Activated CD8-positive, alpha-beta memory T cell treated with anti-CD3 and anti-CD28 coated beads for 36 hours (primary cell): Measurements from ENCODE around the gene UBE2Q1. TPM values are rescaled to one million over a fixed set of nuclear protein-coding genes. Genes with fewer than 3 reads are reported as not detected.

Experiments
- CTCF ChIA-PET: fragments of 350-600 bp; sonication (Branson Sonifier 250); formaldehyde crosslinking; loops from one replicate; lab custom pipeline; 2021; ENCODE audit warnings: antibody characterized with exemption; lab: Charles Lee
- POLR2A ChIA-PET: fragments of 350-600 bp; sonication (Branson Sonifier 250); formaldehyde crosslinking; loops from one replicate; lab custom pipeline; 2021; ENCODE audit warnings: antibody characterized with exemption; lab: Charles Lee
- total RNA-seq, 2 experiments: library from RNA; stranded (reverse); gene quantifications; one replicate each; pipeline ENCODE4 v1.2.3, GENCODE V29; 2021

UBE2Q1 gene
- total RNA-seq, result 10 to 100 TPM; 84.7 to 89.7 TPM

GRCh38 chr1:154557939-154558719 lies at the start of gene UBE2Q1:
Gene UBE2Q1, minus strand, starts transcription at chr1:154558662. Its CDS starts 109 bp downstream, at chr1:154558553.
- ChIA-PET CTCF (interaction anchor here (1.2 kb wide), 1 partner anchor 79 kb away, joined by 4 read pairs; no protein-coding TSS in a partner anchor), POLR2A (interaction anchor here (0.5 to 0.6 kb wide), 2 partner anchors 152 to 354 kb away, joined by 3 read pairs; no protein-coding TSS in a partner anchor)

GRCh38 chr1:154607609-154608396 lies 49.3 kb upstream of the UBE2Q1 start, which contains the start of gene ADAR:
Gene ADAR, minus strand, starts transcription at chr1:154608186. Its CDS starts 180 bp downstream, at chr1:154608006.
- ChIA-PET CTCF (interaction anchor here (0.6 to 1.2 kb wide), 3 partner anchors 18 to 410 kb away, joined by 3 read pairs; no protein-coding TSS in a partner anchor), POLR2A (interaction anchor here (0.6 to 2.5 kb wide), 5 partner anchors 12 to 936 kb away, joined by 3 to 12 read pairs (median 7); no protein-coding TSS in a partner anchor)

- POLR2A ChIA-PET, result interaction anchor here (2.5 kb wide), 1 partner anchor 20 kb away, joined by 12 read pairs; no protein-coding TSS in a partner anchor
- CTCF ChIA-PET, result interaction anchor here (1.0 kb wide), 1 partner anchor 130 kb away, joined by 3 read pairs; no protein-coding TSS in a partner anchor
Measured at GRCh38 chr1:154607106-154607608, 48.7 kb upstream of the UBE2Q1 start.

GRCh38 chr1:154605534-154605933 lies 47.1 kb upstream of the UBE2Q1 start:
- POLR2A ChIA-PET, result interaction anchor here (2.5 kb wide), 1 partner anchor 22 kb away, joined by 12 read pairs; no protein-coding TSS in a partner anchor
- CTCF ChIA-PET, result interaction anchor here (0.9 to 1.5 kb wide), 4 partner anchors 18 to 339 kb away, joined by 3 to 5 read pairs (median 4); no protein-coding TSS in a partner anchor

- CTCF ChIA-PET, result no interaction called here
- POLR2A ChIA-PET, result no interaction called here
Measured at GRCh38 chr1:154603317-154603716, 44.9 kb upstream of the UBE2Q1 start.

- ChIA-PET POLR2A (no interaction called here), CTCF (interaction anchor here (0.6 to 1.1 kb wide), 2 partner anchors 10 to 315 kb away, joined by 3 read pairs; no protein-coding TSS in a partner anchor)
Measured at GRCh38 chr1:154599658-154600057, 41.2 kb upstream of the UBE2Q1 start.

GRCh38 chr1:154598871-154599635 lies 40.6 kb upstream of the UBE2Q1 start:
- ChIA-PET CTCF (interaction anchor here (0.6 to 1.1 kb wide), 2 partner anchors 9 to 316 kb away, joined by 3 read pairs; no protein-coding TSS in a partner anchor), POLR2A (no interaction called here)

GRCh38 chr1:154595621-154596020 lies 37.2 kb upstream of the UBE2Q1 start:
- ChIA-PET POLR2A (interaction anchor here (1.0 kb wide), 1 partner anchor 13 kb away, joined by 12 read pairs; the partner anchor contains the start of gene ADAR), CTCF (no interaction called here)

GRCh38 chr1:154594811-154595210 lies 36.3 kb upstream of the UBE2Q1 start:
- ChIA-PET CTCF (interaction anchor here (0.6 to 0.7 kb wide), 2 partner anchors 42 to 75 kb away, joined by 3 read pairs; no protein-coding TSS in a partner anchor), POLR2A (no interaction called here)

GRCh38 chr1:154593390-154593789 lies 34.9 kb upstream of the UBE2Q1 start:
- ChIA-PET POLR2A (no interaction called here), CTCF (interaction anchor here (0.7 kb wide), 1 partner anchor 289 kb away, joined by 3 read pairs; no protein-coding TSS in a partner anchor)

GRCh38 chr1:154591206-154591605 lies 32.7 kb upstream of the UBE2Q1 start:
- CTCF ChIA-PET, result no interaction called here
- POLR2A ChIA-PET, result no interaction called here

- POLR2A ChIA-PET, result no interaction called here
Measured at GRCh38 chr1:154590756-154591155, 32.3 kb upstream of the UBE2Q1 start.

GRCh38 chr1:154589780-154590179 lies 31.3 kb upstream of the UBE2Q1 start:
- CTCF ChIA-PET, result interaction anchor here (0.6 to 1.5 kb wide), 3 partner anchors 9 to 30 kb away, joined by 3 to 4 read pairs (median 3); no protein-coding TSS in a partner anchor
- POLR2A ChIA-PET, result no interaction called here

More at GRCh38 chr1:154590756-154591155, 32.3 kb upstream of the UBE2Q1 start:
- CTCF ChIA-PET, result no interaction called here

- ChIA-PET CTCF (no interaction called here), POLR2A (no interaction called here)
Measured at GRCh38 chr1:154586641-154587040, 28.2 kb upstream of the UBE2Q1 start.

GRCh38 chr1:154586231-154586630 lies 27.8 kb upstream of the UBE2Q1 start:
- CTCF ChIA-PET, result no interaction called here
- POLR2A ChIA-PET, result no interaction called here

- ChIA-PET CTCF (no interaction called here), POLR2A (no interaction called here)
Measured at GRCh38 chr1:154584267-154584994, 26.0 kb upstream of the UBE2Q1 start.

GRCh38 chr1:154583773-154584172 lies 25.3 kb upstream of the UBE2Q1 start:
- ChIA-PET POLR2A (no interaction called here), CTCF (no interaction called here)
